Caco-2 (cell line): Measurements from ENCODE around the gene SH3TC1. TPM values are rescaled to one million over a fixed set of nuclear protein-coding genes. Genes with fewer than 3 reads are reported as not detected.

Source experiments
- BruUV-seq: library from RNA; stranded (reverse); fragments of 400-500 nt; replicated peaks from 2 replicates; lab custom pipeline; 2021; lab: Mats Ljungman, UMichigan
- CTCF ChIA-PET: fragments of 300-600 bp; sonication (Branson Sonifier 250); formaldehyde crosslinking; loops from one replicate; lab custom pipeline; 2022; ENCODE audit warnings: antibody characterized with exemption; lab: Charles Lee
- POLR2A ChIA-PET: fragments of 300-600 bp; sonication (Branson Sonifier 250); formaldehyde crosslinking; loops from one replicate; lab custom pipeline; 2022; ENCODE audit warnings: antibody characterized with exemption; lab: Charles Lee
- DNase-seq, 2 experiments: peaks; one replicate each; pipeline versions ENCODE4 v3.0.0 to v3.0.0-alpha.2; 2020 to 2022
- H3K27me3 ChIP-seq: replicated peaks from 2 replicates; pipeline ENCODE4 v1.6.0; 2011; ENCODE audit warnings: low read length; ENCODE audit not compliant: control insufficient read depth, insufficient read depth
- H3K36me3 ChIP-seq: 2 replicates; pipeline ENCODE4 v1.5.1; 2011; ENCODE audit warnings: low read length; ENCODE audit not compliant: control insufficient read depth, insufficient read depth
- H3K4me1 ChIP-seq: fragments of 250-450 bp; sonication (Bioruptor Pico); 2 replicates; pipeline ENCODE4 v1.5.1; 2020; ENCODE audit warnings: mild to moderate bottlenecking
- H3K4me3 ChIP-seq: 2 replicates; pipeline ENCODE4 v1.5.1; 2011; ENCODE audit warnings: low read depth, mild to moderate bottlenecking, control low read depth, low read length
- H3K9me3 ChIP-seq: fragments of 250-450 bp; sonication (Bioruptor Pico); 2 replicates; pipeline ENCODE4 v1.5.1; 2020; ENCODE audit warnings: mild to moderate bottlenecking, moderate library complexity
- H3K27ac Mint-ChIP-seq: one replicate; pipeline ENCODE4 v1.8.0; 2022; ENCODE audit warnings: mixed read lengths; ENCODE audit not compliant: unreplicated experiment
- H3K27me3 Mint-ChIP-seq: one replicate; pipeline ENCODE4 v1.8.0; 2022; ENCODE audit warnings: mixed read lengths; ENCODE audit not compliant: insufficient read depth, unreplicated experiment
- H3K36me3 Mint-ChIP-seq: one replicate; pipeline ENCODE4 v1.8.0; 2022; ENCODE audit warnings: mild to moderate bottlenecking, mixed read lengths; ENCODE audit not compliant: insufficient read depth, unreplicated experiment
- H3K4me1 Mint-ChIP-seq: one replicate; pipeline ENCODE4 v1.8.0; 2022; ENCODE audit warnings: low read depth, mixed read lengths; ENCODE audit not compliant: unreplicated experiment
- H3K4me3 Mint-ChIP-seq: one replicate; pipeline ENCODE4 v1.8.0; 2022; ENCODE audit warnings: mild to moderate bottlenecking, moderate library complexity, mixed read lengths; ENCODE audit not compliant: unreplicated experiment
- H3K9me3 Mint-ChIP-seq: one replicate; pipeline ENCODE4 v1.8.0; 2022; ENCODE audit warnings: mixed read lengths; ENCODE audit not compliant: unreplicated experiment
- intact Hi-C: fragments of 100-400 bp; cut with micrococcal nuclease; formaldehyde crosslinking; loops from one replicate; pipeline ENCODE4 v1.10.0; 2022; ENCODE audit not compliant: unreplicated experiment
- total RNA-seq: library from RNA; stranded (reverse); gene quantifications from 2 replicates; pipeline ENCODE4 v1.2.3, GENCODE V29; 2022
- TF ChIP-seq, protein P1 (sequence below), 2 experiments: fragments of 200-600 bp in 1 of 2; IDR thresholded peaks; 1 replicate in 1 of 2; 2 replicates in 1 of 2; pipeline versions ENCODE4 v1.5.1 to v1.8.0; 2011 to 2022; ENCODE audit warnings: antibody characterized with exemption in 1 of 2, control low read depth in 1 of 2, inconsistent platforms in 1 of 2, low read depth in 1 of 2, low read length in 1 of 2, mild to moderate bottlenecking in 1 of 2, moderate library complexity in 1 of 2; ENCODE audit not compliant: insufficient read depth in 1 of 2, severe bottlenecking in 1 of 2, unreplicated experiment in 1 of 2

Gene SH3TC1
- total RNA-seq, 1 experiment from 2014 or later, result 18.6 TPM

DNA sequence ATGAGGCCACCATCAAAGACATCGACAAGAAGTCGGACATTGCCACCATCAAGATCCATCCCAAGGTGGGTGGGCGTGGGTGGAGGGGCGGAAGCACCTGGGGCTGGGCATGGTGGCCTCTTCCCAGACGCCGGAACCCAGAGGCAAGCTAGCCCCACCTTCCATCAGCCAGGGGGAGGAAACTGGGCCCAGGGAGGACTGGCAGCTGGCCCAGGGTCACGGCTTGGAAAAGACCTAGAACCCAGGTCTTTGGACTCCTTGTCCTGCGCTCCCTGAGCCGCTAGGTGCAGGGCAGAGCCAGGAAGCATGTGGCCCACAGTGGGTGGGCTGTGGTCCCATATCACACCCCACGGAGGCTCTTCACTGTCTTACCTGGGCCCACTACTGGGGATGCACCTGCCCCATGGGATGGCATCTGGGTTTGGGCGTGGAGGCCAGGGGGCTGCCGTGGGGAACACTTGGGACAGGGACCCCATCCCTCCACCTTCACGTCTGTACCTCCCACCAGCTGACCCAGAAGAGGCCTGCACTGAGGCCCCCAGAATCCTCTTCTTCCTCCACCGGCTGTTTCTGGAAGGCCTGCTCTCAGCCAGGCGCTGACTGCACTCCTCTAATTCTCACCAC lies 87.7 kb downstream of the SH3TC1 start:
- no peak overlapping the region for H3K27ac Mint-ChIP-seq
- TF ChIP-seq, protein P1, sequence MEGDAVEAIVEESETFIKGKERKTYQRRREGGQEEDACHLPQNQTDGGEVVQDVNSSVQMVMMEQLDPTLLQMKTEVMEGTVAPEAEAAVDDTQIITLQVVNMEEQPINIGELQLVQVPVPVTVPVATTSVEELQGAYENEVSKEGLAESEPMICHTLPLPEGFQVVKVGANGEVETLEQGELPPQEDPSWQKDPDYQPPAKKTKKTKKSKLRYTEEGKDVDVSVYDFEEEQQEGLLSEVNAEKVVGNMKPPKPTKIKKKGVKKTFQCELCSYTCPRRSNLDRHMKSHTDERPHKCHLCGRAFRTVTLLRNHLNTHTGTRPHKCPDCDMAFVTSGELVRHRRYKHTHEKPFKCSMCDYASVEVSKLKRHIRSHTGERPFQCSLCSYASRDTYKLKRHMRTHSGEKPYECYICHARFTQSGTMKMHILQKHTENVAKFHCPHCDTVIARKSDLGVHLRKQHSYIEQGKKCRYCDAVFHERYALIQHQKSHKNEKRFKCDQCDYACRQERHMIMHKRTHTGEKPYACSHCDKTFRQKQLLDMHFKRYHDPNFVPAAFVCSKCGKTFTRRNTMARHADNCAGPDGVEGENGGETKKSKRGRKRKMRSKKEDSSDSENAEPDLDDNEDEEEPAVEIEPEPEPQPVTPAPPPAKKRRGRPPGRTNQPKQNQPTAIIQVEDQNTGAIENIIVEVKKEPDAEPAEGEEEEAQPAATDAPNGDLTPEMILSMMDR (IDR thresholded peaks at IDR 0.05; ENCODE audit: insufficient read depth in 1 of 2, low read depth in 1 of 2, low read length in 1 of 2, severe bottlenecking in 1 of 2, unreplicated experiment in 1 of 2), result no peak
- H3K4me1 Mint-ChIP-seq, result no peaks in the 10 kb centered on the region
- H3K4me1 ChIP-seq, result no peaks in the 10 kb centered on the region
- CTCF ChIA-PET, result no interaction called here
- H3K27me3 Mint-ChIP-seq, result peaks cover 3% of the 10 kb centered on the region
- intact Hi-C loops, result no loop called here
- H3K36me3 ChIP-seq, result no peaks in the 10 kb centered on the region
- no TSS peak for BruUV-seq
- H3K4me3 ChIP-seq, result no peak overlapping the region
- H3K27me3 ChIP-seq, result no peaks in the 10 kb centered on the region
- no peaks in the 10 kb centered on the region for H3K9me3 Mint-ChIP-seq
- H3K36me3 Mint-ChIP-seq, result no peaks in the 10 kb centered on the region
- no peaks in the 10 kb centered on the region for H3K9me3 ChIP-seq
- DNase-seq, result no peak
- POLR2A ChIA-PET, result no interaction called here
- no peak overlapping the region for H3K4me3 Mint-ChIP-seq

DNA sequence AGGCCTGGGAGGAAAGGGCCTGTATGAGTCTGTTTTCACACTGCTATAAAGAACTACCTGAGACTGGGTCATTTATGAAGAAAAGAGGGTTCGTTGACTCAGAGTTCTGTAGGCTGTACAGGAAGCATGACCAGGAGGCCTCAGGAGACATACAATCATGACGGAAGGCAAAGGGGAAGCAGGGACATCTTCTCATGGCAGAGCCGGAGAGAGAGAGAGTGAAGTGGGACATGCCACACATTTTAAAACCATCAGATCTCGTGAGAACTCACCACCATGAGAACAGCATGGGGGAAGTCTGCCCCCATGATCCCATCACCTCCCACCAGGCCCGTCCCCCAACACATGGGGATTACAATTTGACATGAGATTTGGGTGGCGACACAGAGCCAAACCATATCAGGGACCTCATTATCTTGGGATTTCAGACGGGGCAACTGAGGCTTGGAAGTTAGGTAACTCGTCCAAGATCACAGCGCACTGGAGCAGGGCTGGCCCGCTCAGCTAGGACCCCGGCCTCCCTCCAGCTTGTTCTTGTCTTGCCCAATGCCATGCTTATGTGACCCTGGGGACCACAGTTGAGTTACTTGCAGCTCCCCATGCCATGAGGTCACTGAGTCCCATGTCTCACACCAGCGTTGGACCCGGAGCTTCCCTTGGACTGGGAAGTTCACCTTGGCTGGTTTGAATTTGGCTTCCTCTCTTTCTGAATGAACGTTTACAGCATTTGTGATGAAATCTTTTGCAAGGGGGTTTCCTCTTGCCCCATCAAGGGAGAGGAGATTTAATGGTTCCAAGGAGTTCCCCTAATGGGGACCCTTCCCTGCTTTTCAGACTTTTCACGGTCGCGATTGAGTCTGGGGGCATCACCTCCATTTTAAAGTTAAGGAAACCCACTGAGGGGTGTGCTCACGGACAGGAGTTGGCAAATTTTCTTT lies 88.5 kb downstream of the SH3TC1 start:
- intact Hi-C loops, result no loop called here
- DNase-seq, result no peak
- no peaks in the 10 kb centered on the region for H3K4me1 Mint-ChIP-seq
- no peaks in the 10 kb centered on the region for H3K9me3 ChIP-seq
- H3K9me3 Mint-ChIP-seq, result no peaks in the 10 kb centered on the region
- H3K27me3 Mint-ChIP-seq, result peaks cover 3% of the 10 kb centered on the region
- CTCF ChIA-PET, result no interaction called here
- TF ChIP-seq, protein P1 (IDR thresholded peaks at IDR 0.05; ENCODE audit: insufficient read depth in 1 of 2, low read depth in 1 of 2, low read length in 1 of 2, severe bottlenecking in 1 of 2, unreplicated experiment in 1 of 2), result no peak
- no TSS peak for BruUV-seq
- H3K36me3 ChIP-seq, result no peaks in the 10 kb centered on the region
- no peaks in the 10 kb centered on the region for H3K36me3 Mint-ChIP-seq
- H3K4me3 ChIP-seq, result no peak overlapping the region
- no peak overlapping the region for H3K27ac Mint-ChIP-seq
- POLR2A ChIA-PET, result no interaction called here
- H3K27me3 ChIP-seq, result no peaks in the 10 kb centered on the region
- H3K4me3 Mint-ChIP-seq, result no peak overlapping the region
- H3K4me1 ChIP-seq, result no peaks in the 10 kb centered on the region

DNA sequence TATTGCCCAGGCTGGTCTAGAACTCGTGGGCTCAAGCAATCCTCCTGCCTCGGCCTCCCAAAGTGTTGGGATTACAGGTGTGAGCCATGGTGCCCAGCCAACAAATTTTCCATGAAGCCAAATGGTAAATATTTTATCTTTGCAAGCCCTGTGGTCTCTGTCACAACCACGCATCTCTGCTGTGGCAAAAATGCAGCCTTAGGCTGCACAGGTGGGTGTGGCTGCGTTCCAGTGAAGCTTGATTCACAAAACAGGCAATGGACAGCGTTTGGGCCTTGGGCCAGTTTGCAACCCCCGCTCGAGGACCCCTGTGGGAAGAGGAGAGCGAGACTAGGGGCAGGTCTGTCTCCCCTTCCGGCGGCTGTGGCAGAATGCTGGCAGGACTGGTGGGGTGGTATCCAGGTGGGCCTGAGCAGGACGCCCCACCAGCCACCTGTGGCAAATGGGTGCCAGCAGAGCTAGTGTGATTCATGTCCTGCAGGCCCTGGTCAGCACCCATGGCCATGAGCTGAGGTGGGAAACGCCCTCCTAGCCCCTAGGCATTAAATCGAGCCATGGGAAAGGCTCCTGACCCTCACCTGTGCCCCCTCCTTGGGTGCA lies 90.2 kb downstream of the SH3TC1 start:
- H3K27ac Mint-ChIP-seq, result no peak overlapping the region
- TF ChIP-seq, protein P1 (IDR thresholded peaks at IDR 0.05; ENCODE audit: insufficient read depth in 1 of 2, low read depth in 1 of 2, low read length in 1 of 2, severe bottlenecking in 1 of 2, unreplicated experiment in 1 of 2), result no peak
- BruUV-seq, result no TSS peak
- peaks cover 3% of the 10 kb centered on the region for H3K27me3 Mint-ChIP-seq
- Histone ChIP-seq H3K9me3 (no peaks in the 10 kb centered on the region), H3K4me1 (no peaks in the 10 kb centered on the region), H3K36me3 (no peaks in the 10 kb centered on the region), H3K4me3 (no peak overlapping the region), H3K27me3 (no peaks in the 10 kb centered on the region)
- no peak for DNase-seq
- CTCF ChIA-PET, result no interaction called here
- no peaks in the 10 kb centered on the region for H3K4me1 Mint-ChIP-seq
- peaks cover under 1% of the 10 kb centered on the region for H3K9me3 Mint-ChIP-seq
- no peaks in the 10 kb centered on the region for H3K36me3 Mint-ChIP-seq
- no peak overlapping the region for H3K4me3 Mint-ChIP-seq
- POLR2A ChIA-PET, result no interaction called here
- intact Hi-C loops, result no loop called here
